GM23338 (cell line): ENCODE measurements around the gene SPATA2L.

Experiments used
- CTCF ChIP-seq, 2 experiments: fragments of 200-600 bp in 1 of 2; sonication (generic) in 1 of 2; conservative IDR thresholded peaks; 2 replicates each; pipeline versions ENCODE4 v1.5.1 to v1.6.1; 2016 to 2017; ENCODE audit warnings: antibody characterized with exemption in 2 of 2, low read depth in 2 of 2, mild to moderate bottlenecking in 2 of 2, moderate library complexity in 1 of 2
- EZH2 ChIP-seq: fragments of 200-600 bp; sonication (generic); IDR thresholded peaks from one replicate; pipeline ENCODE4 v1.8.0; 2017; ENCODE audit warnings: antibody characterized with exemption, mild to moderate bottlenecking, low read depth; ENCODE audit not compliant: unreplicated experiment
- REST ChIP-seq: IDR thresholded peaks from one replicate; pipeline ENCODE4 v1.6.1; 2018; ENCODE audit warnings: antibody characterized with exemption; ENCODE audit not compliant: unreplicated experiment
- STAT1 ChIP-seq: IDR thresholded peaks from one replicate; pipeline ENCODE4 v1.6.1; 2016; ENCODE audit warnings: antibody characterized with exemption; ENCODE audit not compliant: unreplicated experiment

GRCh38 chr16:89733792-89734191 is 32.3 kb upstream of the SPATA2L start:
- TF ChIP-seq CTCF (conservative IDR thresholded peaks at IDR 0.05; ENCODE audit: low read depth in 2 of 2), result no peak
- TF ChIP-seq STAT1, result no peak
- no peak for TF ChIP-seq REST
- TF ChIP-seq EZH2, result no peak
